HEK293 (cell line): ENCODE data around the gene SMAD7.

Experiments used
- CTCF ChIA-PET: fragments of 350-600 bp; formaldehyde crosslinking; extraction: SDS; loops from one replicate; lab custom pipeline; 2021; ENCODE audit warnings: antibody characterized with exemption; lab: Yijun Ruan, JAX
- POLR2A ChIA-PET: fragments of 300-600 bp; formaldehyde crosslinking; extraction: SDS; loops from one replicate; lab custom pipeline; 2020; ENCODE audit warnings: antibody characterized with exemption, inconsistent platforms; lab: Yijun Ruan, JAX
- H3K27ac ChIP-seq: fragments of 200-500 bp; sonication (Bioruptor generic); 2 replicates; pipeline ENCODE4 v1.5.1; 2014; ENCODE audit warnings: low read depth, low read length, control low read depth, inconsistent platforms; ENCODE audit errors: extremely low read depth
- H3K36me3 ChIP-seq, 2 experiments: fragments of 200-500 bp in 1 of 2; sonication (Bioruptor generic) in 1 of 2; 1 replicate in 1 of 2; 2 replicates in 1 of 2; pipeline ENCODE4 v1.5.1; 2014 to 2017; ENCODE audit warnings: inconsistent platforms in 2 of 2, low read length in 2 of 2; ENCODE audit not compliant: control insufficient read depth in 2 of 2, insufficient read depth in 1 of 2
- H3K4me1 ChIP-seq: fragments of 200-500 bp; sonication (Bioruptor generic); 2 replicates; pipeline ENCODE4 v1.5.1; 2014; ENCODE audit warnings: mild to moderate bottlenecking, low read length, inconsistent platforms; ENCODE audit not compliant: control insufficient read depth, insufficient read depth
- H3K4me3 ChIP-seq: 2 replicates; pipeline ENCODE4 v1.5.1; 2011; ENCODE audit warnings: low read depth, mild to moderate bottlenecking, control low read depth, low read length, moderate library complexity
- H3K9me3 ChIP-seq: fragments of 200-500 bp; sonication (Bioruptor generic); 2 replicates; pipeline ENCODE4 v1.5.1; 2014; ENCODE audit warnings: low read depth, low read length, inconsistent platforms; ENCODE audit not compliant: control insufficient read depth, insufficient read depth
- FEZF1 ChIP-seq: fragments of 450-650 bp; formaldehyde crosslinking; IDR thresholded peaks from 2 replicates; pipeline ENCODE4 v1.5.1; 2016; ENCODE audit warnings: missing biosample characterization, missing genetic modification characterization
- HOXD13 ChIP-seq: sonication (generic); formaldehyde crosslinking; IDR thresholded peaks from 2 replicates; pipeline ENCODE4 v1.8.0; 2022; ENCODE audit warnings: missing genetic modification reagents, borderline replicate concordance
- MZF1 ChIP-seq: fragments of 450-650 bp; formaldehyde crosslinking; IDR thresholded peaks from 2 replicates; pipeline ENCODE4 v1.5.1; 2017; ENCODE audit warnings: missing biosample characterization, missing genetic modification characterization, borderline replicate concordance
- OSR2 ChIP-seq: fragments of 450-650 bp; formaldehyde crosslinking; IDR thresholded peaks from 2 replicates; pipeline ENCODE4 v1.5.1; 2016; ENCODE audit warnings: missing biosample characterization, missing genetic modification characterization
- WT1 ChIP-seq: fragments of 450-650 bp; formaldehyde crosslinking; IDR thresholded peaks from 2 replicates; pipeline ENCODE4 v1.5.1; 2016; ENCODE audit warnings: missing biosample characterization, missing genetic modification characterization
- ZBTB8A ChIP-seq: fragments of 450-650 bp; formaldehyde crosslinking; IDR thresholded peaks from 2 replicates; pipeline ENCODE4 v1.5.1; 2016; ENCODE audit warnings: missing biosample characterization, missing genetic modification characterization
- ZEB2 ChIP-seq: fragments of 450-650 bp; formaldehyde crosslinking; IDR thresholded peaks from 2 replicates; pipeline ENCODE4 v1.5.1; 2016; ENCODE audit warnings: missing biosample characterization, missing genetic modification characterization
- ZFP37 ChIP-seq: fragments of 450-650 bp; formaldehyde crosslinking; IDR thresholded peaks from 2 replicates; pipeline ENCODE4 v1.5.1; 2016; ENCODE audit warnings: missing biosample characterization, missing genetic modification characterization
- ZIC2 ChIP-seq: fragments of 450-650 bp; formaldehyde crosslinking; IDR thresholded peaks from 2 replicates; pipeline ENCODE4 v1.5.1; 2016; ENCODE audit warnings: missing biosample characterization, missing genetic modification characterization
- ZNF10 ChIP-seq: fragments of 450-650 bp; formaldehyde crosslinking; IDR thresholded peaks from 2 replicates; pipeline ENCODE4 v1.5.1; 2017; ENCODE audit warnings: missing biosample characterization, missing genetic modification characterization
- ZNF140 ChIP-seq: fragments of 450-650 bp; formaldehyde crosslinking; IDR thresholded peaks from 2 replicates; pipeline ENCODE4 v1.5.1; 2016; ENCODE audit warnings: missing biosample characterization, missing genetic modification characterization
- ZNF146 ChIP-seq: fragments of 450-650 bp; formaldehyde crosslinking; IDR thresholded peaks from 2 replicates; pipeline ENCODE4 v1.5.1; 2016; ENCODE audit warnings: missing biosample characterization, missing genetic modification characterization
- ZNF23 ChIP-seq: fragments of 450-650 bp; formaldehyde crosslinking; IDR thresholded peaks from 2 replicates; pipeline ENCODE4 v1.5.1; 2016; ENCODE audit warnings: missing biosample characterization, missing genetic modification characterization, borderline replicate concordance
- ZNF558 ChIP-seq: fragments of 450-650 bp; formaldehyde crosslinking; IDR thresholded peaks from 2 replicates; pipeline ENCODE4 v1.5.1; 2016; ENCODE audit warnings: missing biosample characterization, missing genetic modification characterization
- ZNF600 ChIP-seq: fragments of 450-650 bp; formaldehyde crosslinking; IDR thresholded peaks from 2 replicates; pipeline ENCODE4 v1.5.1; 2016; ENCODE audit warnings: missing biosample characterization, missing genetic modification characterization
- ZNF610 ChIP-seq: fragments of 450-650 bp; formaldehyde crosslinking; IDR thresholded peaks from 2 replicates; pipeline ENCODE4 v1.5.1; 2016; ENCODE audit warnings: missing biosample characterization, missing genetic modification characterization, borderline replicate concordance
- ZNF843 ChIP-seq: fragments of 450-650 bp; formaldehyde crosslinking; IDR thresholded peaks from 2 replicates; pipeline ENCODE4 v1.5.1; 2016; ENCODE audit warnings: missing biosample characterization, missing genetic modification characterization
- ZSCAN16 ChIP-seq: fragments of 450-650 bp; formaldehyde crosslinking; IDR thresholded peaks from 2 replicates; pipeline ENCODE4 v1.5.1; 2016; ENCODE audit warnings: missing biosample characterization, missing genetic modification characterization
- ZXDB ChIP-seq: fragments of 450-650 bp; formaldehyde crosslinking; IDR thresholded peaks from 2 replicates; pipeline ENCODE4 v1.5.1; 2016; ENCODE audit warnings: missing biosample characterization, missing genetic modification characterization
- TF ChIP-seq, protein P1 (sequence below): fragments of 450-650 bp; formaldehyde crosslinking; IDR thresholded peaks from 2 replicates; pipeline ENCODE4 v1.5.1; 2016; ENCODE audit warnings: missing biosample characterization, missing genetic modification characterization
- TF ChIP-seq, protein P2 (sequence below): fragments of 450-650 bp; formaldehyde crosslinking; IDR thresholded peaks from 2 replicates; pipeline ENCODE4 v1.5.1; 2016; ENCODE audit warnings: missing biosample characterization, missing genetic modification characterization
- TF ChIP-seq, protein P3 (sequence below): fragments of 450-650 bp; formaldehyde crosslinking; IDR thresholded peaks from 2 replicates; pipeline ENCODE4 v1.5.1; 2016; ENCODE audit warnings: missing biosample characterization, missing genetic modification characterization
- TF ChIP-seq, protein P4 (sequence below): fragments of 450-650 bp; formaldehyde crosslinking; IDR thresholded peaks from 2 replicates; pipeline ENCODE4 v1.5.1; 2017; ENCODE audit warnings: missing biosample characterization, missing genetic modification characterization
- TF ChIP-seq, protein P5 (sequence below): fragments of 450-650 bp; formaldehyde crosslinking; IDR thresholded peaks from 2 replicates; pipeline ENCODE4 v1.5.1; 2016; ENCODE audit warnings: missing biosample characterization, missing genetic modification characterization
- TF ChIP-seq, protein P6 (sequence below): sonication (generic); formaldehyde crosslinking; IDR thresholded peaks from 2 replicates; pipeline ENCODE4 v1.8.1; 2022; ENCODE audit warnings: mild to moderate bottlenecking, moderate library complexity, missing genetic modification reagents

SMAD7 gene

DNA sequence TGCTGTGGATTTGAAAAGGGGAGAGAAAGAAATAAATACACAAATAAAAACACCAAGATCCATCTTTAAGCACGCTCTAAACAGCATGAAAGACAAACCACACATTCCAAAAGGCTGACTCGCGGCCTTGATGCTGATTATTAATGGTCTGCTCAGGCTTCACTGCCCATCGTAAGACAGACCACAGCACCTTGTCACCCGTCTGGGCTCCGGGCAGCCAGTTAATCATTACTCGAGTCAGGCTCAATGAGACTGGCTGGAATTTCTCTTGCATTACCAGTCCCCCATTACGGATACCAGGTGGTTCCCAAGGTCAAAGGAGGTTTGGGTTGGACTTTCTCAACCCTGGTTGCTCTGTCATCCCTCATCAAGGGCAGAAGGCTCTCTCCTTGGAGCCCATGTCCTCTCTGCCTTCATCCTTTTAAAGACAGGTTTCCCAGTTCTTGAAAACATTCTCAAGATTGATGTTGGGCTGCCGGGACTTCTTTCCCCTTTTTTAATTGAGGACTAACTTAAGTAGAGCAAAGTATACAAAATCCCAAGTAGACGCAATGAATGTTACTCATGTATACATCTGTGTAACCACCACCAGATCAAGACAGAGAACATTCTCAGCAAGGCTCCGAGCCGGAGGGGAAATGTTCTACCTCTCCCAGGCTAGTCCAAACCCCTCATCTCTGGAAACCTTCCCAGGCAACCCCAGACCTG is 8.1 kb downstream of the SMAD7 start:
- POLR2A ChIA-PET, result interaction anchor here (0.5 to 12.3 kb wide), 9 partner anchors 9 to 296 kb away, joined by 3 to 252 read pairs (median 7); no protein-coding TSS in a partner anchor
- H3K4me3 ChIP-seq, result peak overlapping the region; percentile 26
- CTCF ChIA-PET, result interaction anchor here (0.6 to 1.7 kb wide), 3 partner anchors 8 to 166 kb away, joined by 3 to 9 read pairs (median 4); no protein-coding TSS in a partner anchor
- peak overlapping the region; percentile 99 for H3K27ac ChIP-seq
- H3K36me3 ChIP-seq, result peaks cover 4 to 83% of the 10 kb centered on the region in 2 experiments; a peak in 2 of 3 replicates
- peaks cover 88% of the 10 kb centered on the region for H3K4me1 ChIP-seq
- no peaks in the 10 kb centered on the region for H3K9me3 ChIP-seq
- peak; percentile 81 for TF ChIP-seq ZEB2 (tag by site-specific recombination)
- TF ChIP-seq, protein P1, sequence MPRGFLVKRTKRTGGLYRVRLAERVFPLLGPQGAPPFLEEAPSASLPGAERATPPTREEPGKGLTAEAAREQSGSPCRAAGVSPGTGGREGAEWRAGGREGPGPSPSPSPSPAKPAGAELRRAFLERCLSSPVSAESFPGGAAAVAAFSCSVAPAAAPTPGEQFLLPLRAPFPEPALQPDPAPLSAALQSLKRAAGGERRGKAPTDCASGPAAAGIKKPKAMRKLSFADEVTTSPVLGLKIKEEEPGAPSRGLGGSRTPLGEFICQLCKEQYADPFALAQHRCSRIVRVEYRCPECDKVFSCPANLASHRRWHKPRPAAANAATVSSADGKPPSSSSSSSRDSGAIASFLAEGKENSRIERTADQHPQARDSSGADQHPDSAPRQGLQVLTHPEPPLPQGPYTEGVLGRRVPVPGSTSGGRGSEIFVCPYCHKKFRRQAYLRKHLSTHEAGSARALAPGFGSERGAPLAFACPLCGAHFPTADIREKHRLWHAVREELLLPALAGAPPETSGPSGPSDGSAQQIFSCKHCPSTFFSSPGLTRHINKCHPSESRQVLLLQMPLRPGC, result peak; percentile 38; the same call in 1 of the 2 replicates
- peak; percentile 61; the same call in 1 of the 2 replicates for TF ChIP-seq ZNF10 (tag by site-specific recombination)
- TF ChIP-seq OSR2, result 0 out of 2 replicates have a peak, but pooled peaks have one; percentile 8
- TF ChIP-seq ZFP37 (tag by site-specific recombination), result peak; percentile 13; the same call in 1 of the 2 replicates
- TF ChIP-seq, protein P2, sequence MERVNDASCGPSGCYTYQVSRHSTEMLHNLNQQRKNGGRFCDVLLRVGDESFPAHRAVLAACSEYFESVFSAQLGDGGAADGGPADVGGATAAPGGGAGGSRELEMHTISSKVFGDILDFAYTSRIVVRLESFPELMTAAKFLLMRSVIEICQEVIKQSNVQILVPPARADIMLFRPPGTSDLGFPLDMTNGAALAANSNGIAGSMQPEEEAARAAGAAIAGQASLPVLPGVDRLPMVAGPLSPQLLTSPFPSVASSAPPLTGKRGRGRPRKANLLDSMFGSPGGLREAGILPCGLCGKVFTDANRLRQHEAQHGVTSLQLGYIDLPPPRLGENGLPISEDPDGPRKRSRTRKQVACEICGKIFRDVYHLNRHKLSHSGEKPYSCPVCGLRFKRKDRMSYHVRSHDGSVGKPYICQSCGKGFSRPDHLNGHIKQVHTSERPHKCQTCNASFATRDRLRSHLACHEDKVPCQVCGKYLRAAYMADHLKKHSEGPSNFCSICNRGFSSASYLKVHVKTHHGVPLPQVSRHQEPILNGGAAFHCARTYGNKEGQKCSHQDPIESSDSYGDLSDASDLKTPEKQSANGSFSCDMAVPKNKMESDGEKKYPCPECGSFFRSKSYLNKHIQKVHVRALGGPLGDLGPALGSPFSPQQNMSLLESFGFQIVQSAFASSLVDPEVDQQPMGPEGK (tag by site-specific recombination), result peak; percentile 8; the same call in 1 of the 2 replicates
- TF ChIP-seq, protein P3, sequence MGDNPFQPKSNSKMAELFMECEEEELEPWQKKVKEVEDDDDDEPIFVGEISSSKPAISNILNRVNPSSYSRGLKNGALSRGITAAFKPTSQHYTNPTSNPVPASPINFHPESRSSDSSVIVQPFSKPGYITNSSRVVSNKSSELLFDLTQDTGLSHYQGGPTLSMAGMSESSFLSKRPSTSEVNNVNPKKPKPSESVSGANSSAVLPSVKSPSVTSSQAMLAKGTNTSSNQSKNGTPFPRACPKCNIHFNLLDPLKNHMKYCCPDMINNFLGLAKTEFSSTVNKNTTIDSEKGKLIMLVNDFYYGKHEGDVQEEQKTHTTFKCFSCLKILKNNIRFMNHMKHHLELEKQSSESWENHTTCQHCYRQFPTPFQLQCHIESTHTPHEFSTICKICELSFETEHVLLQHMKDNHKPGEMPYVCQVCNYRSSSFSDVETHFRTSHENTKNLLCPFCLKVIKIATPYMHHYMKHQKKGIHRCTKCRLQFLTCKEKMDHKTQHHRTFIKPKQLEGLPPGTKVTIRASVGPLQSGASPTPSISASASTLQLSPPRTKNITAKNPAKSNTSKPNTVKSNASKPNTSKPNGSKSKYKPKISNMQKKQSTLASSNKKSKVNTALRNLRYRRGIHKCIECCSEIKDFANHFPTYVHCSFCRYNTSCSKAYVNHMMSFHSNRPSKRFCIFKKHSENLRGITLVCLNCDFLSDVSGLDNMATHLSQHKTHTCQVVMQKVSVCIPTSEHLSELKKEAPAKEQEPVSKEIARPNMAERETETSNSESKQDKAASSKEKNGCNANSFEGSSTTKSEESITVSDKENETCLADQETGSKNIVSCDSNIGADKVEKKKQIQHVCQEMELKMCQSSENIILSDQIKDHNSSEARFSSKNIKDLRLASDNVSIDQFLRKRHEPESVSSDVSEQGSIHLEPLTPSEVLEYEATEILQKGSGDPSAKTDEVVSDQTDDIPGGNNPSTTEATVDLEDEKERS (tag by site-specific recombination), result 0 out of 2 replicates have a peak, but pooled peaks have one; percentile 28
- TF ChIP-seq WT1 (tag by site-specific recombination), result 0 out of 2 replicates have a peak, but pooled peaks have one; percentile 15
- TF ChIP-seq MZF1 (tag by site-specific recombination), result no peak
- peak; percentile 63 for TF ChIP-seq ZIC2 (tag by site-specific recombination)
- TF ChIP-seq ZXDB (tag by site-specific recombination), result peak; percentile 54; the same call in 1 of the 2 replicates
- no peak for TF ChIP-seq ZNF140 (tag by site-specific recombination)
- TF ChIP-seq ZNF610 (tag by site-specific recombination), result 0 out of 2 replicates have a peak, but pooled peaks have one; percentile 40
- TF ChIP-seq, protein P4, sequence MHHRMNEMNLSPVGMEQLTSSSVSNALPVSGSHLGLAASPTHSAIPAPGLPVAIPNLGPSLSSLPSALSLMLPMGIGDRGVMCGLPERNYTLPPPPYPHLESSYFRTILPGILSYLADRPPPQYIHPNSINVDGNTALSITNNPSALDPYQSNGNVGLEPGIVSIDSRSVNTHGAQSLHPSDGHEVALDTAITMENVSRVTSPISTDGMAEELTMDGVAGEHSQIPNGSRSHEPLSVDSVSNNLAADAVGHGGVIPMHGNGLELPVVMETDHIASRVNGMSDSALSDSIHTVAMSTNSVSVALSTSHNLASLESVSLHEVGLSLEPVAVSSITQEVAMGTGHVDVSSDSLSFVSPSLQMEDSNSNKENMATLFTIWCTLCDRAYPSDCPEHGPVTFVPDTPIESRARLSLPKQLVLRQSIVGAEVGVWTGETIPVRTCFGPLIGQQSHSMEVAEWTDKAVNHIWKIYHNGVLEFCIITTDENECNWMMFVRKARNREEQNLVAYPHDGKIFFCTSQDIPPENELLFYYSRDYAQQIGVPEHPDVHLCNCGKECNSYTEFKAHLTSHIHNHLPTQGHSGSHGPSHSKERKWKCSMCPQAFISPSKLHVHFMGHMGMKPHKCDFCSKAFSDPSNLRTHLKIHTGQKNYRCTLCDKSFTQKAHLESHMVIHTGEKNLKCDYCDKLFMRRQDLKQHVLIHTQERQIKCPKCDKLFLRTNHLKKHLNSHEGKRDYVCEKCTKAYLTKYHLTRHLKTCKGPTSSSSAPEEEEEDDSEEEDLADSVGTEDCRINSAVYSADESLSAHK, result no peak
- peak; percentile 64 for TF ChIP-seq FEZF1 (tag by site-specific recombination)
- TF ChIP-seq ZNF146, result no peak; the same call in 1 of the 2 replicates
- TF ChIP-seq ZBTB8A (tag by site-specific recombination), result peak; percentile 10
- no peak for TF ChIP-seq ZSCAN16 (tag by site-specific recombination)
- TF ChIP-seq ZNF843 (tag by site-specific recombination), result peak; percentile 71
- TF ChIP-seq, protein P5, sequence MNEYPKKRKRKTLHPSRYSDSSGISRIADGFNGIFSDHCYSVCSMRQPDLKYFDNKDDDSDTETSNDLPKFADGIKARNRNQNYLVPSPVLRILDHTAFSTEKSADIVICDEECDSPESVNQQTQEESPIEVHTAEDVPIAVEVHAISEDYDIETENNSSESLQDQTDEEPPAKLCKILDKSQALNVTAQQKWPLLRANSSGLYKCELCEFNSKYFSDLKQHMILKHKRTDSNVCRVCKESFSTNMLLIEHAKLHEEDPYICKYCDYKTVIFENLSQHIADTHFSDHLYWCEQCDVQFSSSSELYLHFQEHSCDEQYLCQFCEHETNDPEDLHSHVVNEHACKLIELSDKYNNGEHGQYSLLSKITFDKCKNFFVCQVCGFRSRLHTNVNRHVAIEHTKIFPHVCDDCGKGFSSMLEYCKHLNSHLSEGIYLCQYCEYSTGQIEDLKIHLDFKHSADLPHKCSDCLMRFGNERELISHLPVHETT (tag by site-specific recombination), result peak; percentile 67
- peak; percentile 69 for TF ChIP-seq ZNF600
- TF ChIP-seq ZNF558 (tag by site-specific recombination), result peak; percentile 53
- TF ChIP-seq, protein P6, sequence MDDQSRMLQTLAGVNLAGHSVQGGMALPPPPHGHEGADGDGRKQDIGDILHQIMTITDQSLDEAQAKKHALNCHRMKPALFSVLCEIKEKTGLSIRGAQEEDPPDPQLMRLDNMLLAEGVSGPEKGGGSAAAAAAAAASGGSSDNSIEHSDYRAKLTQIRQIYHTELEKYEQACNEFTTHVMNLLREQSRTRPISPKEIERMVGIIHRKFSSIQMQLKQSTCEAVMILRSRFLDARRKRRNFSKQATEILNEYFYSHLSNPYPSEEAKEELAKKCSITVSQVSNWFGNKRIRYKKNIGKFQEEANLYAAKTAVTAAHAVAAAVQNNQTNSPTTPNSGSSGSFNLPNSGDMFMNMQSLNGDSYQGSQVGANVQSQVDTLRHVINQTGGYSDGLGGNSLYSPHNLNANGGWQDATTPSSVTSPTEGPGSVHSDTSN (CRISPR knock-in tag), result no peak
- TF ChIP-seq ZNF23 (tag by site-specific recombination), result no peak
- TF ChIP-seq HOXD13 (CRISPR knock-in tag), result peak; percentile 37; the same call in 1 of the 2 replicates
